Left ventricle myocardium inferior (tissue), 1 donor: ENCODE results near the gene CCDC57. TPM values are rescaled to one million over a fixed set of nuclear protein-coding genes. Genes with fewer than 3 reads are reported as not detected.
"Not testable (repeated sequence)": the region's sequence is repeated elsewhere in the genome, so short reads cannot be mapped to it uniquely, and the experiment has no call there.

Experiments used
- DNase-seq: peaks from one replicate; pipeline ENCODE4 v3.0.0-alpha.2; 2020
- H3K27ac ChIP-seq: fragments of 200-600 bp; replicated peaks from 2 replicates; pipeline ENCODE4 v1.8.0; 2021
- H3K27me3 ChIP-seq: fragments of 200-600 bp; 2 replicates; pipeline ENCODE4 v1.8.0; 2021; ENCODE audit warnings: low read depth
- H3K36me3 ChIP-seq: fragments of 200-600 bp; 2 replicates; pipeline ENCODE4 v1.8.0; 2021
- H3K4me1 ChIP-seq: fragments of 200-600 bp; 2 replicates; pipeline ENCODE4 v1.8.0; 2021
- H3K4me3 ChIP-seq: fragments of 200-600 bp; 2 replicates; pipeline ENCODE4 v1.8.0; 2021; ENCODE audit warnings: mild to moderate bottlenecking, moderate library complexity
- H3K9me3 ChIP-seq: fragments of 200-600 bp; replicated peaks from 2 replicates; pipeline ENCODE4 v1.8.0; 2021
- intact Hi-C: fragments of 100-400 bp; cut with micrococcal nuclease; formaldehyde crosslinking; loops from one replicate; pipeline ENCODE4 v1.11.0; 2022
- total RNA-seq: library from RNA; stranded (reverse); fragmentation: NEBNext Ultra II Directional; extraction: Animal tissue kit (Norgen Biotek cat#: 25700); gene quantifications from one replicate; pipeline ENCODE4 v1.2.1, GENCODE V29; 2021
- TF ChIP-seq, protein P1 (sequence below): fragments of 200-600 bp; IDR thresholded peaks from 2 replicates; pipeline ENCODE4 v1.8.0; 2021; ENCODE audit warnings: antibody characterized with exemption, mild to moderate bottlenecking, borderline replicate concordance
- donor health status: DM: no; HTN: yes; CAD: no; lungs with severe emphysema.

Gene CCDC57
- total RNA-seq, 1 donor from 2014 or later = 8.1 TPM

DNA sequence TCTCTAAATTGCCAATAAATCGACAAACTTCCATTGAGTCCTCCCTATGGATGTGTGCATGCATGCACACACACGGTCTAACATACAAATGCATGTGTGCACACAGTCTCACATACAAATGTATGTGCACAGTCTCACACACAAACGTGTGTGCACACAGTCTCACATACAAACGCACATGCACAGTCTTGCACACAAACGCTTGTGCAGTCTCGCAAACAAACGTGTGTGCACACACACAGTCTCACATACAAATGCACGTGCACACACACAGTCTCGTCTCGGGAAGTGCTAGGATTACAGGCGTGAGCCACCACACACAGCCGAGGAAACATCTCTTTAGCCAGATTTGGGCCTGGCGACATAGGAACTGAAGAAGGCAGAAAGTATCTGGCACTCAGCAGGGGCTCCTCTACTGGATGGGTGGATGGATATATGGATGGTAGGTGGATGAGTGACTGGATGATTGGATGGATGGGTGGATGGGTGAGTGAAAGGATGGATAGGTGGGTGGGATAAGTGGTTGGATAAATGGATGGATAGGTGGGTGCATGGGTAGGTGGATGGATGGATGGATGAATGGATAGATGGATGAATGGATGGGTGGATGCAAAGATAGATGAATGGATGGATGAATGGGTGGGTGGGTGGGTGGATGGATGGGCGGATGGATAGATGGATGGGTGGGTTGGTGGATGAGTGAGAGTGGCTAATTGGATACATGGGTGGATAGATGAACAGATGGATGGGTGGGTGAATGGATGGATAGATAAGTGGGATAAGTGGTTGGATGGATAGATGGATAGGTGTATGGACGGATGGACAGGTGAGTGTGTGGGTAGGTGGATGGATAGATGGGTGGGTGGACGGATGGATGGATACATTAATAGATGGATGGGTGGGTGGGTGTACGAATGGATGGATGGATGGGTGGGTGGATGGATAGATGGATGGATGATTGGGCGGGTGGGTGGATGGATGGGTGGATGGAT, 65.7 kb downstream of the CCDC57 start:
- H3K4me3 ChIP-seq = no peak overlapping the region
- H3K27me3 ChIP-seq = no peaks in the 10 kb centered on the region
- H3K4me1 ChIP-seq = no peaks in the 10 kb centered on the region
- H3K36me3 ChIP-seq = no peaks in the 10 kb centered on the region
- no peak overlapping the region for H3K27ac ChIP-seq
- intact Hi-C loops = loop anchor here (5.0 to 10.0 kb wide), 2 partner anchors 115 to 182 kb away; partner anchors contain the start of genes NOTUM and RAC3
- no peaks in the 10 kb centered on the region for H3K9me3 ChIP-seq
- TF ChIP-seq, protein P1, sequence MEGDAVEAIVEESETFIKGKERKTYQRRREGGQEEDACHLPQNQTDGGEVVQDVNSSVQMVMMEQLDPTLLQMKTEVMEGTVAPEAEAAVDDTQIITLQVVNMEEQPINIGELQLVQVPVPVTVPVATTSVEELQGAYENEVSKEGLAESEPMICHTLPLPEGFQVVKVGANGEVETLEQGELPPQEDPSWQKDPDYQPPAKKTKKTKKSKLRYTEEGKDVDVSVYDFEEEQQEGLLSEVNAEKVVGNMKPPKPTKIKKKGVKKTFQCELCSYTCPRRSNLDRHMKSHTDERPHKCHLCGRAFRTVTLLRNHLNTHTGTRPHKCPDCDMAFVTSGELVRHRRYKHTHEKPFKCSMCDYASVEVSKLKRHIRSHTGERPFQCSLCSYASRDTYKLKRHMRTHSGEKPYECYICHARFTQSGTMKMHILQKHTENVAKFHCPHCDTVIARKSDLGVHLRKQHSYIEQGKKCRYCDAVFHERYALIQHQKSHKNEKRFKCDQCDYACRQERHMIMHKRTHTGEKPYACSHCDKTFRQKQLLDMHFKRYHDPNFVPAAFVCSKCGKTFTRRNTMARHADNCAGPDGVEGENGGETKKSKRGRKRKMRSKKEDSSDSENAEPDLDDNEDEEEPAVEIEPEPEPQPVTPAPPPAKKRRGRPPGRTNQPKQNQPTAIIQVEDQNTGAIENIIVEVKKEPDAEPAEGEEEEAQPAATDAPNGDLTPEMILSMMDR = no peak
- no peak for DNase-seq

DNA sequence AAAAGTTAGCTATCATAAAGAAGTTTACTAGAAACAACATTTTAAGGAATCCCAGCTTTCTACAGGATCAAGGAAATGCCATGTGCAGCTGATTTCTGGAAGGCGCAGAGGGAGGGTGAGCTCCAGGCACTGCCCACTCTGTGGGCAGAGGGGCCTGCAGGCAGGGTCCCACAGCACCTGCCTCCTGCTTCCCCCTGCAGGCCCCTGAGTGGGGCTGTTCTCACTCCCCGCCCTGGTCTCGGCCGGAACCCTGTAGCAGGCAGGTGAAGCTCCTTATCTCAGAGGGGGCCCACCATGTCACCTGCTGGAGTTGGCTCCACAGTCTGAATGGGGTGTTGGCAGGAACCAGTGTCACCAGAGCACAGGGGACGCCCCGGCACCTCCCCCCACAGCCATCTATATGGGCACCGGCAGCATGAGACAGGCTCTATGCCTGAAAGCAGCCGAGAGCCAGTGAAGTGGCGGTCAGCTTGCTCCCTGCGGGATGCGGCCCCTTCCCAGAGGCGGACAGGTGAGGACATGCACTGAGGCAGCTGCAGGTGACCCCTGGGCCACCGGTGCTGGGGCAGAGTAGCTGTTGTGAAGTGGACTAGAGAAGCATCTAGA, 67.0 kb downstream of the CCDC57 start:
- no peaks in the 10 kb centered on the region for H3K4me1 ChIP-seq
- H3K4me3 ChIP-seq = no peak overlapping the region
- TF ChIP-seq, protein P1 = no peak
- no peaks in the 10 kb centered on the region for H3K9me3 ChIP-seq
- no peak overlapping the region for H3K27ac ChIP-seq
- no peaks in the 10 kb centered on the region for H3K27me3 ChIP-seq
- intact Hi-C loops = loop anchor here (5.0 to 10.0 kb wide), 2 partner anchors 113 to 181 kb away; partner anchors contain the start of genes NOTUM and RAC3
- no peaks in the 10 kb centered on the region for H3K36me3 ChIP-seq
- no peak for DNase-seq

DNA sequence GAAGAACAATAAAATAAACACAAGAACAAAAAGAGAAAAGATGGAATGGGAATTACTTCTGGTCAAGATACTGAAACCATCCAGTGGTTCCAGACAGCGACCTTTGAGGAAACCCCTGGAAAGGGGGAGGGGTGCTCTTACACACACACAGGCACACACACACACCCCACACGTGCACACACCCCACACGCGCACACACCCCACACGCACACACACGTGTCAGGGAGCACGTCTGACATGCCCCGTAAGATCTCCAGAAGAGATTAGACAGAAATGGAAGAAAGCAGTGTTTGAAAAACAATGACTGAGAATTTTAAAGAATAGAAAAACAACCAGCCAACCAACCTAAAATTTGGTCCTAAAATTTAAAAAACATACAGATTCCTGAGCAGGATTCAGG, 69.3 kb downstream of the CCDC57 start:
- TF ChIP-seq, protein P1 = no peak
- DNase-seq = no peak
- H3K27ac ChIP-seq = no peak overlapping the region
- no peak overlapping the region for H3K4me3 ChIP-seq
- H3K27me3 ChIP-seq = no peaks in the 10 kb centered on the region
- no peaks in the 10 kb centered on the region for H3K9me3 ChIP-seq
- no peaks in the 10 kb centered on the region for H3K4me1 ChIP-seq
- intact Hi-C loops = loop anchor here (10.0 kb wide), 1 partner anchor 179 kb away; the partner anchor contains the start of gene NOTUM
- no peaks in the 10 kb centered on the region for H3K36me3 ChIP-seq

DNA sequence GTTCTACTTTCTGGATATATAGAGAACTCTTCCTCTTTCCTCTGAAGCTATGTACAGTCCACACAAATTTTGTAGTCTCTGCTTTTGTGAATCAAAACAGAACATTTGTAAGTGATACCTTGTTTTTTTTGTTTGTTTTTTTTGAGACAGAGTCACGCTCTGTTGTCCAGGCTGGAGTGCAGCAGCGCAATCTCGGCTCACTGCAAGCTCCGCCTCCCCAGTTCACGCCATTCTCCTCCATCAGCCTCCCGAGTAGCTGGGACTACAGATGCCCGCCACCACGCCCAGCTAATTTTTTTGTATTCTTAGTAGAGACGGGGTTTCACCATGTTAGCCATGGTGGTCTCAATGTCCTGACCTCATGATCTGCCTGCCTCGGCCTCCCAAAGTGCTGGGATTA, 72.7 kb downstream of the CCDC57 start:
- H3K27me3 ChIP-seq, H3K9me3 ChIP-seq, H3K27ac ChIP-seq, H3K36me3 ChIP-seq, H3K4me1 ChIP-seq, H3K4me3 ChIP-seq, DNase-seq: not testable (repeated sequence)
- intact Hi-C loops = loop anchor here (10.0 kb wide), 1 partner anchor 175 kb away; the partner anchor contains the start of gene NOTUM

DNA sequence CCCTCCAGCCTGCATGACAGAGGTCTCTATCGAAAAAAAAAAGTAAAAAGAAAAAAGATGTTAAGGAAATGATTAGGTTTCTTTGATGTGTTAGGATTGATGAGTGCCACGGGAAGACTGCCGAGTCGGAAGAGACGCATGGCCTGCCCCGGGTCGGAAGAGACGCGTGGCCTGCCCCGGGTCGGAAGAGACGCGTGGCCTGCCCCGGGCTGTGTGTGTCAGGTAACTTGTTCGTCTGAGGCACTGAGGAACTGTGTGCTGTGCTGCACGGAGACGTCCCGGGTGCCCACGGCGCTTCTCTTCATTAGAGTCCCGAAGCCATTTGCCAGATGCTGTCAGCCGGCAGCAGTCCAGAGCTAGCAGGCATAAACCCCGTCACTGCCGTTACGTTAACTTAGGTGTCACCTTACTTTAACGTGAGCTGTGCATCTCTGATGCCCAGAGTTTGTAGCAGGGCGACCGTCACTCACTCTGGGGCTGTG, 74.1 kb downstream of the CCDC57 start:
- H3K27ac ChIP-seq = no peak overlapping the region
- H3K4me1 ChIP-seq = no peaks in the 10 kb centered on the region
- TF ChIP-seq, protein P1 = no peak
- H3K27me3 ChIP-seq = no peaks in the 10 kb centered on the region
- H3K36me3 ChIP-seq = no peaks in the 10 kb centered on the region
- intact Hi-C loops = no loop called here
- no peaks in the 10 kb centered on the region for H3K9me3 ChIP-seq
- DNase-seq = no peak
- no peak overlapping the region for H3K4me3 ChIP-seq
